Adrenal gland (tissue), 5 donors: Measurements from ENCODE around the gene NFYC.

Experiments used
- CTCF ChIP-seq, 6 experiments: fragments of 450-650 bp in 4 of 6; fragments of 200-600 bp in 2 of 6; sonication (generic) in 1 of 6; IDR thresholded peaks; 1 replicate in 5 of 6; 2 replicates in 1 of 6; pipeline versions ENCODE4 v1.5.1 to v1.8.0; 2016 to 2021; ENCODE audit warnings: antibody characterized with exemption in 6 of 6, mild to moderate bottlenecking in 2 of 6, moderate library complexity in 1 of 6
- POLR2A ChIP-seq, 2 donors: fragments of 450-650 bp; IDR thresholded peaks; one replicate each; pipeline ENCODE4 v1.6.1; 2017; ENCODE audit warnings: antibody characterized with exemption in 2 of 2, mild to moderate bottlenecking in 2 of 2, moderate library complexity in 1 of 2
- donor health status: DM: no; HTN: no; CAD: no.

DNA sequence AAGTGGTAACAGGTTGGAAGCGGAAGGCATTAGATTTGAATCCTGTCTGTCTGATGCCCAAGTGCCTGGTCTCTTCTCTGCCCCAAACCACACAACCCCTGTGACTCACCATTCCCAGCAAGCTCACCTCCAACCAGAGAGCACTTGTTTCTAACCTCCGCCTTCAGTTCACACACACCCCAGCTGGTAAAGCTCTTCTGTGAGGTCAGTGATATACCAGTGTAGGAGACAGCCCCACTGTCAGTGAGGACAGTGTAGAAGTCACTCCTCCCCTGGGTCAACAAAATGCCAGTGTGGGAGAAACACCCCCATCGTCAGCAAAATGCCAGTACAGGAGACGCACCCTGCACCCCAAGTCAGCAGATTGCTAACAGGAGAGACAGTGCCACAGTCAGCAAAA lies 28.6 kb upstream of the NFYC start:
- no peak for TF ChIP-seq POLR2A (IDR thresholded peaks at IDR 0.05)
- TF ChIP-seq CTCF (IDR thresholded peaks at IDR 0.05) = no peak
